K562 (cell line): ENCODE measurements around the gene HMGB3. TPM values are rescaled to one million over a fixed set of nuclear protein-coding genes. Genes with fewer than 3 reads are reported as not detected.
A peak's percentile ranks its signal among the peaks of the same experiment; 100 is the strongest.

Experiments used
- ATAC-seq: fragments of 200-7000 bp; cut with Tn5 transposase; 3 replicates; pipeline ENCODE4 v1.9.1; 2020; ENCODE audit warnings: moderate library complexity
- BruUV-seq: library from RNA; stranded (reverse); fragments of 400-500 nt; replicated peaks from 2 replicates; lab custom pipeline; 2021; lab: Mats Ljungman, UMichigan
- CTCF ChIA-PET: fragments of 300-600 bp; formaldehyde crosslinking; extraction: SDS; loops from one replicate; lab custom pipeline; 2021; ENCODE audit warnings: low intra/inter-chr PET ratio; lab: Yijun Ruan, JAX
- POLR2A ChIA-PET: fragments of 300-600, 350-650 bp; sonication (Branson Sonifier 250); formaldehyde crosslinking; extraction: SDS; loops from one replicate; lab custom pipeline; 2021; ENCODE audit warnings: antibody characterized with exemption, inconsistent platforms; lab: Yijun Ruan, JAX
- DNase-seq, 4 experiments: peaks; one replicate each; pipeline versions ENCODE4 v3.0.0 to v3.0.0-alpha.2; 2011 to 2018; ENCODE audit warnings: low spot score in 3 of 4, mixed read lengths in 3 of 4; ENCODE audit errors: extremely low read depth in 1 of 4
- FAIRE-seq: peaks from 2 replicates; lab custom pipeline; 2011; peaks lifted over from hg19 to GRCh38; lab: Jason Lieb, UNC
- H2AFZ ChIP-seq: 2 replicates; pipeline ENCODE4 v1.6.0; 2011; ENCODE audit warnings: low read depth, low read length, control low read depth, inconsistent platforms
- H3K27ac ChIP-seq: fragments of 200-600 bp; 3 replicates; pipeline ENCODE4 v1.8.0; 2011; ENCODE audit warnings: low read depth, mild to moderate bottlenecking, control low read depth, inconsistent platforms, low read length, moderate library complexity, mixed read lengths; ENCODE audit errors: extremely low read depth
- H3K27me3 ChIP-seq, 2 experiments: fragments of 300-600 bp in 1 of 2; 2 replicates in 1 of 2; 3 replicates in 1 of 2; pipeline versions ENCODE4 v1.6.0 to v1.8.0; 2011; ENCODE audit warnings: inconsistent platforms in 2 of 2, low read length in 2 of 2, mild to moderate bottlenecking in 1 of 2, mixed read lengths in 1 of 2, moderate library complexity in 1 of 2; ENCODE audit not compliant: control insufficient read depth in 2 of 2, insufficient read depth in 2 of 2
- H3K36me3 ChIP-seq: fragments of 300-600 bp; 3 replicates; pipeline ENCODE4 v1.8.0; 2011; ENCODE audit warnings: mild to moderate bottlenecking, low read length, inconsistent platforms; ENCODE audit not compliant: control insufficient read depth, insufficient read depth
- H3K4me1 ChIP-seq, 2 experiments: fragments of 200-600 bp in 1 of 2; replicated peaks in 1 of 2; 2 replicates in 1 of 2; 3 replicates in 1 of 2; pipeline versions ENCODE4 v1.5.1 to v1.8.0; 2011; ENCODE audit warnings: inconsistent platforms in 2 of 2, low read length in 2 of 2, mild to moderate bottlenecking in 1 of 2, mixed read lengths in 1 of 2, moderate library complexity in 1 of 2; ENCODE audit not compliant: control insufficient read depth in 2 of 2, insufficient read depth in 2 of 2
- H3K4me2 ChIP-seq: 2 replicates; pipeline ENCODE4 v1.6.1; 2011; ENCODE audit warnings: low read length, control low read depth, inconsistent platforms, mixed read lengths; ENCODE audit not compliant: insufficient read depth
- H3K4me3 ChIP-seq: fragments of 200-600 bp; sonication (generic), shearing (Covaris generic); 2 replicates; pipeline ENCODE4 v1.5.1; 2016; ENCODE audit warnings: control low read depth, inconsistent platforms
- H3K79me2 ChIP-seq: fragments of 200-600 bp; 3 replicates; pipeline ENCODE4 v1.8.0; 2011; ENCODE audit warnings: low read length, inconsistent platforms; ENCODE audit not compliant: control insufficient read depth, insufficient read depth
- H3K9ac ChIP-seq, 2 experiments: 2 replicates each; pipeline versions ENCODE4 v1.6.0 to v1.6.1; 2011; ENCODE audit warnings: low read depth in 2 of 2, low read length in 2 of 2, control low read depth in 1 of 2, inconsistent platforms in 1 of 2, mild to moderate bottlenecking in 1 of 2, mixed read lengths in 1 of 2; ENCODE audit not compliant: insufficient read depth in 1 of 2
- H3K9me1 ChIP-seq: one replicate; pipeline ENCODE4 v1.6.0; 2011; ENCODE audit warnings: inconsistent platforms, mild to moderate bottlenecking, low read length, moderate library complexity; ENCODE audit not compliant: control insufficient read depth, insufficient read depth
- H3K9me3 ChIP-seq: replicated peaks from 2 replicates; pipeline ENCODE4 v1.5.1; 2011; ENCODE audit warnings: low read depth, low read length, inconsistent platforms; ENCODE audit not compliant: control insufficient read depth, insufficient read depth
- H4K20me1 ChIP-seq: replicated peaks from 2 replicates; pipeline ENCODE4 v1.6.1; 2011; ENCODE audit warnings: low read length, inconsistent platforms, mixed read lengths; ENCODE audit not compliant: control insufficient read depth, insufficient read depth
- HMG20A ChIP-seq: fragments of 450-650 bp; formaldehyde crosslinking; conservative IDR thresholded peaks from 2 replicates; pipeline ENCODE4 v1.4.0; 2020; ENCODE audit warnings: mild to moderate bottlenecking, mixed read lengths
- HNRNPH1 ChIP-seq: fragments of 200-400 bp; formaldehyde crosslinking; optimal IDR thresholded peaks from 2 replicates; pipeline ENCODE3; 2017; ENCODE audit warnings: low read depth, mild to moderate bottlenecking, low read length, moderate library complexity
- MCM7 ChIP-seq, 2 experiments: fragments of 450-650 bp; IDR thresholded peaks; 2 replicates each; pipeline ENCODE4 v1.6.1; 2016 to 2018
- POLR2B ChIP-seq: fragments of 450-650 bp; IDR thresholded peaks from 2 replicates; pipeline ENCODE4 v1.6.1; 2018; ENCODE audit warnings: low read depth; ENCODE audit not compliant: partially characterized antibody
- RBM39 ChIP-seq: fragments of 200-400 bp; formaldehyde crosslinking; optimal IDR thresholded peaks from 2 replicates; pipeline ENCODE3; 2018; ENCODE audit warnings: low read depth, low read length
- SAP30 ChIP-seq: fragments of 200-600 bp; sonication (generic); IDR thresholded peaks from 2 replicates; pipeline ENCODE4 v1.6.1; 2012; ENCODE audit warnings: borderline replicate concordance, low read depth, mild to moderate bottlenecking, moderate library complexity, low read length, control low read depth, inconsistent platforms; ENCODE audit not compliant: insufficient read depth, poor library complexity, severe bottlenecking
- ZNF224 ChIP-seq: sonication (generic); formaldehyde crosslinking; IDR thresholded peaks from 2 replicates; pipeline ENCODE4 v1.8.0; 2022; ENCODE audit warnings: mild to moderate bottlenecking, missing genetic modification reagents
- ZNF282 ChIP-seq: sonication (generic); formaldehyde crosslinking; IDR thresholded peaks from 2 replicates; pipeline ENCODE4 v1.8.1; 2023; ENCODE audit warnings: missing genetic modification reagents
- ZNF589 ChIP-seq: fragments of 200-800 bp; sonication (Bioruptor generic); IDR thresholded peaks from 2 replicates; pipeline ENCODE4 v1.6.1; 2016; ENCODE audit warnings: low read depth, missing genetic modification characterization, missing compliant biosample characterization
- ZNF695 ChIP-seq: fragments of 450-650 bp; formaldehyde crosslinking; IDR thresholded peaks from 2 replicates; pipeline ENCODE4 v1.4.0; 2020; ENCODE audit warnings: mild to moderate bottlenecking, moderate library complexity
- WGBS: fragments of 100-300 bp; shearing (Covaris generic); methylation state at CpG from one replicate; pipeline ENCODE4 v1.1.6; 2016; ENCODE audit warnings: low coverage, mixed read lengths; ENCODE audit not compliant: insufficient coverage; ENCODE audit errors: missing lambda C conversion rate; 5-methylcytosine and 5-hydroxymethylcytosine counted together
- in situ Hi-C: fragments of 300-500 bp; cut with MboI; formaldehyde crosslinking; loops from 4 replicates; pipeline ENCODE4 v1.15.0; 2018; ENCODE audit warnings: inconsistent platforms, mixed read lengths
- intact Hi-C: fragments of 100-400 bp; cut with micrococcal nuclease; formaldehyde crosslinking; loops from 2 replicates; pipeline ENCODE4 v1.14.2; 2022
- polyA plus RNA-seq, 8 experiments: library from polyadenylated mRNA; depleted of rRNA in 4 of 8; stranded (reverse) in 5 of 8; unstranded in 3 of 8; fragments of >200 nt; fragmentation: Nextera tagmentation in 2 of 8; fragmentation: Illumina TruSeq in 1 of 8; extraction: Ambion mirVana in 2 of 8; extraction: Trizol in 1 of 8; gene quantifications; 2 replicates each; pipeline versions ENCODE4 v1.2.1 to v1.2.3, GENCODE V29; 2011 to 2014; ENCODE audit warnings: inconsistent platforms in 1 of 8, missing spikeins in 1 of 8
- total RNA-seq, 7 experiments: library from RNA; depleted of rRNA in 6 of 7; stranded (reverse); fragments of >200 nt in 6 of 7; fragmentation: Illumina TruSeq in 2 of 7; extraction: Trizol in 2 of 7; gene quantifications; 2 replicates each; pipeline versions ENCODE4 v1.2.1 to v1.2.3, GENCODE V29; 2011 to 2021; ENCODE audit warnings: low replicate concordance in 1 of 7
- TF ChIP-seq, protein P1 (sequence below): sonication (generic); formaldehyde crosslinking; IDR thresholded peaks from 2 replicates; pipeline ENCODE4 v1.4.0; 2020; ENCODE audit warnings: mild to moderate bottlenecking, missing genetic modification reagents

Gene HMGB3
- total and polyA plus RNA-seq, 9 of the 15 experiments (the other 6 are each of a cell fraction or from before 2014, with no cell fraction given) = 36.7 to 168 (median 117) TPM

DNA sequence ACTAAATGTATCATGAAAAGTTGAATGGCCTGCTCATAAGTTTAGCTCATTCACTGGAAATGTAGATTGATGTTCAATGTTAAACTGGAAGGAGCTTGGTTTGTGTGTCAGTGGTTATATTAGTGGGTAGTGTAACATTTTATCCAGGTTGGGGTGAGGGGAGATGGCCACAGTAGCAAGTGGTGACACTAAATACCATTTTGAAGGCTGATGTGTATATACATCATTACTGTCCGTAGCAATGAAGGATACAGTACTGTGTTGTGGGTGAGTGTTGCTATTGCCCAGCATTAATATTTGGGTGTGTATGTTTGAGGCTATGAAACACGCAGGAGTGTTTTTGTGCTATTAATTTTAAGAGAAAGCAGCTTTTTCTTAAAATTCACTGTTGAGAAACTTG is 6.3 kb downstream of the HMGB3 start:
- H3K27me3 ChIP-seq = no peaks in the 10 kb centered on the region
- no peak overlapping the region for H3K4me2 ChIP-seq
- peaks cover 4 to 7% of the 10 kb centered on the region in 2 experiments; a peak in 4 of 5 replicates for H3K4me1 ChIP-seq
- peaks cover 12% of the 10 kb centered on the region for H3K79me2 ChIP-seq
- no peaks in the 10 kb centered on the region for H3K9me1 ChIP-seq
- H3K9ac ChIP-seq = no peak overlapping the region
- POLR2A ChIA-PET = interaction anchor here (0.6 to 1.0 kb wide), 5 partner anchors 13 to 1049 kb away, joined by 3 to 4 read pairs (median 3); no protein-coding TSS in a partner anchor
- 76% methylated on average over 2 of the region's 2 CpGs for WGBS
- H2AFZ ChIP-seq = no peak overlapping the region
- peak; percentile 61 for ATAC-seq
- TF ChIP-seq ZNF282 (no peak), POLR2B (peak; percentile 30)
- CTCF ChIA-PET = no interaction called here
- no peak overlapping the region for H3K27ac ChIP-seq
- intact Hi-C loops (no loop called here), in situ Hi-C loops (no loop called here)
- no peak for FAIRE-seq
- BruUV-seq = no TSS peak
- no peaks in the 10 kb centered on the region for H3K9me3 ChIP-seq
- no peak for DNase-seq
- no peaks in the 10 kb centered on the region for H4K20me1 ChIP-seq
- no peak overlapping the region for H3K4me3 ChIP-seq
- H3K36me3 ChIP-seq = peaks cover 31% of the 10 kb centered on the region; the same call in 1 of the 3 replicates

DNA sequence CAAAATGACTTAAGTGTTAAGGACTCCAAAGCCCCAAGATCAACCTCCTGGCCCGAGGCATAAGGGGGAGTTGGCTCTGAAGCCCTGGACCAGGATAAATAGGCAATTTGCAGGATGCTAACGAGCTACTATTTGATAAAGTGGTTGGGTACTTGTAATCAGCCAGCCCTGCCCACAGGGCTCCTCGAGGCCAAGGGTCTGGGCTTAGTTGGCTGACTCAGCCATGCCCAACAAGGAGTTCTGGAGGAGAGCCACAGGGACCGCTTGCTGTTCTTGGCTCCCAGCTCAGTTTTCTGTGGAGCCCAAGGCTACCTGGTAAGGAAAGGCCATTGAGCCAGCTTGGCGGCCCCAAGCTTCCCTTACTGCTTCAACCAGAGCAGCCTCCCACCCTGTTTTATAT is 7.8 kb downstream of the HMGB3 start:
- POLR2A ChIA-PET = interaction anchor here (0.8 to 1.1 kb wide), 3 partner anchors 10 to 43 kb away, joined by 3 read pairs; no protein-coding TSS in a partner anchor

More for the DNA sequence above, 7.8 kb downstream of the HMGB3 start:
- Histone ChIP-seq H3K36me3 (peaks cover 26% of the 10 kb centered on the region; the same call in 1 of the 3 replicates), H3K4me3 (no peak overlapping the region), H3K9me1 (no peaks in the 10 kb centered on the region), H3K9me3 (no peaks in the 10 kb centered on the region), H3K79me2 (no peaks in the 10 kb centered on the region), H3K9ac (no peak overlapping the region), H3K27me3 (no peaks in the 10 kb centered on the region), H3K4me1 (no peaks in the 10 kb centered on the region; a peak in 1 of 5 replicates), H3K4me2 (no peak overlapping the region), H2AFZ (no peak overlapping the region), H3K27ac (no peak overlapping the region), H4K20me1 (no peaks in the 10 kb centered on the region)
- CTCF ChIA-PET = no interaction called here
- intact Hi-C loops = no loop called here
- no peak for DNase-seq
- 8% methylated on average over 4 of the region's 5 CpGs for WGBS
- FAIRE-seq = no peak
- ATAC-seq = no peak; the same call in 2 of the 3 replicates
- in situ Hi-C loops = no loop called here
- TF ChIP-seq ZNF224 (CRISPR knock-in tag) (no peak), MCM7 (IDR thresholded peaks at IDR 0.05) (no peak), RBM39 (no peak), HMG20A (CRISPR knock-in tag) (no peak), ZNF695 (CRISPR knock-in tag) (no peak), SAP30 (no peak), HNRNPH1 (no peak), ZNF589 (CRISPR knock-in tag) (no peak)
- TF ChIP-seq, protein P1, sequence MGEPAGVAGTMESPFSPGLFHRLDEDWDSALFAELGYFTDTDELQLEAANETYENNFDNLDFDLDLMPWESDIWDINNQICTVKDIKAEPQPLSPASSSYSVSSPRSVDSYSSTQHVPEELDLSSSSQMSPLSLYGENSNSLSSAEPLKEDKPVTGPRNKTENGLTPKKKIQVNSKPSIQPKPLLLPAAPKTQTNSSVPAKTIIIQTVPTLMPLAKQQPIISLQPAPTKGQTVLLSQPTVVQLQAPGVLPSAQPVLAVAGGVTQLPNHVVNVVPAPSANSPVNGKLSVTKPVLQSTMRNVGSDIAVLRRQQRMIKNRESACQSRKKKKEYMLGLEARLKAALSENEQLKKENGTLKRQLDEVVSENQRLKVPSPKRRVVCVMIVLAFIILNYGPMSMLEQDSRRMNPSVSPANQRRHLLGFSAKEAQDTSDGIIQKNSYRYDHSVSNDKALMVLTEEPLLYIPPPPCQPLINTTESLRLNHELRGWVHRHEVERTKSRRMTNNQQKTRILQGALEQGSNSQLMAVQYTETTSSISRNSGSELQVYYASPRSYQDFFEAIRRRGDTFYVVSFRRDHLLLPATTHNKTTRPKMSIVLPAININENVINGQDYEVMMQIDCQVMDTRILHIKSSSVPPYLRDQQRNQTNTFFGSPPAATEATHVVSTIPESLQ (CRISPR knock-in tag) = no peak
- BruUV-seq = no TSS peak
